Activated T-cell treated with anti-CD3 and anti-CD28 coated beads for 1 hour (primary cell): Measurements from ENCODE around the gene OR51B4.
"Not testable (repeated sequence)": the region's sequence is repeated elsewhere in the genome, so short reads cannot be mapped to it uniquely, and the experiment has no call there.

Experiments used
- DNase-seq: peaks from one replicate; pipeline ENCODE4 v3.0.0-alpha.2; 2020; ENCODE audit warnings: low read depth

OR51B4 gene

GRCh38 chr11:5272395-5273017 is 29.2 kb downstream of the OR51B4 start:
- no peak for DNase-seq

GRCh38 chr11:5269715-5270147 is 32.0 kb downstream of the OR51B4 start, which contains the start of gene HBE1:
Gene HBE1, minus strand, starts transcription at chr11:5269945. Its CDS starts 55 bp downstream, at chr11:5269890.
- no peak for DNase-seq

- DNase-seq: no peak
Observed at GRCh38 chr11:5267033-5267563, 34.6 kb downstream of the OR51B4 start.

GRCh38 chr11:5266609-5267008 is 35.1 kb downstream of the OR51B4 start:
- DNase-seq: no peak

- DNase-seq: no peak
Observed at GRCh38 chr11:5265832-5266231, 35.9 kb downstream of the OR51B4 start.

- no peak for DNase-seq
Observed at GRCh38 chr11:5258543-5259262, 43.0 kb downstream of the OR51B4 start.

GRCh38 chr11:5257296-5257695 is 44.5 kb downstream of the OR51B4 start:
- DNase-seq: no peak

- DNase-seq: not testable (repeated sequence)
Observed at GRCh38 chr11:5254646-5255413, 46.9 kb downstream of the OR51B4 start, which contains the start of gene HBG2. Gene HBG2, minus strand, starts transcription at chr11:5254781. Its CDS starts 53 bp downstream, at chr11:5254728.

- DNase-seq: not testable (repeated sequence)
Observed at GRCh38 chr11:5254023-5254422, 47.7 kb downstream of the OR51B4 start.

- not testable (repeated sequence) for DNase-seq
Observed at GRCh38 chr11:5253440-5253839, 48.3 kb downstream of the OR51B4 start.

GRCh38 chr11:5252919-5253265 is 48.9 kb downstream of the OR51B4 start:
- DNase-seq: no peak

GRCh38 chr11:5252192-5252918 is 49.4 kb downstream of the OR51B4 start:
- no peak for DNase-seq

GRCh38 chr11:5251746-5252145 is 50.0 kb downstream of the OR51B4 start:
- no peak for DNase-seq
